ENCODE data around the gene KLHL8.

The KLHL8 gene

DNA sequence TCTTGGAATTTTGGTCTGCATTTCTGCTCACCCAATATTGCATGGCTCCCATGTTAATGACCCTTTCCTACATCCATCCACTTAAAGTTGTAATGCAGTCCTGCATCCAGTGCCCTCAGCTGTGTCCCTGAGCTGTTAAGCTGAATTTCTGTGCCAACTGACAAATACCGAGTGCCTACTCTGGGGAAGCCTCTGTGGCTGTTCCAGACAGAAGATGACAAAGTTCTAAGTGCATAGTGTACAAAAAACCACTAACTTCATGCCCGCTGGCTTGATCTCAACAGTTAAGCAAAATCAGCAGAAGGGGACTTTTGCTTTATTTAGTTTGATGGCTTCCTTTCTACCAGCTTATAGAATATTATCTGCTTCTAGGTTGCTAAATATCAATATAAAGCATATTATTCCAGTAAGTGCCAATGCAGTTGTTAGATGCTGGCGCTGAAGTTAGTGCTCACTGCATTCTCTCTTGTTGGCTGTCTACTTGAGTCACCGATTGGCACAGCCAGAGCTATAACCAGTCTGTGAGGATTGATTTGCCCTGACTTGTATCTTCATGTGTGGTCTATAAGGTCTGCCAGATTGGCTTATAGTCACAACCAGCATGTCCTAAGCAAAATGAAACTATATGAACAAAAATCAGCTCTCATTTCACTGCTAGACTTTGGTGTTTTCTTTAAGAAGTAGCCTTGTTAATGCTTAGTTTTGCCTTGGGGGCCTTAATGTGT lies 98.9 kb downstream of the KLHL8 start:
- no peak for DNase-seq (ENCODE audit: low read depth)

DNA sequence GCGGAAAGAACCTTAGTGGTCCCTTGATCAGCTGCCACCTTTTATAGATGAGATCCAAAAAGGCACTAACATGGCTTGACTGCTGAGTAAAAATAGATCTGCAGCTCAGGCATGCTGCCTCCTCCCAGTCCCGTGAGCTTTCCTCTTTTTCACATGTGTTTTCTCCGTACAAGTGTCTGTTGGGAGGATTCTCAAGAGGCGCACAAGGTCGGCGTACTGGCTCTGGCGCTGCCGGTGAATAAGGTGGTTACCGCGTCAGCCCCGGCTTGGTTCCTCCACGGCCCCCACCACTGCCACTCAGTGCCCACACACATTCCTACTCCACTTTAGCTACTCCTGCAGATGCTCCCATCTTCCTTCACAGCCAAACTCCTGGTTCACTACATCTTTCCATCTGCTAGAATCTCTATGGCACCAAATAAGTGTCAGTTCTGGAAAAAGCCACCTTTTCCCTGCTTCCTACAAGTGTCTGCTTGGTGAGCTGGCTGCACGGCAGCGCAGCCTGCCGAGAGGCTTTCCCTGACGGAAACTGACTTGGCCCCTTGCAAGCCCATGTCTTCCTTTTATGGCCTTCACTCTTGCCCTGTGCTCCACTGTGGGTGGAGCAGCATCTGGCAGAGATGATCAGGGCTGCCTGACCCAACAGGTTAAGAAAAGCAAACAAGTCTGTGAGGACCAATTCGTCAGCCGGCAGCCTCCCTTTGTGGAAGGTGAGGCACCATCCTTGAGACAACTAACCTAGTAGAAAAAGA lies 99.8 kb downstream of the KLHL8 start:
- no peak for DNase-seq (ENCODE audit: low read depth)

GRCh38 chr4:87120010-87120409 lies 100.4 kb downstream of the KLHL8 start:
- no peak for DNase-seq (ENCODE audit: low read depth)

DNA sequence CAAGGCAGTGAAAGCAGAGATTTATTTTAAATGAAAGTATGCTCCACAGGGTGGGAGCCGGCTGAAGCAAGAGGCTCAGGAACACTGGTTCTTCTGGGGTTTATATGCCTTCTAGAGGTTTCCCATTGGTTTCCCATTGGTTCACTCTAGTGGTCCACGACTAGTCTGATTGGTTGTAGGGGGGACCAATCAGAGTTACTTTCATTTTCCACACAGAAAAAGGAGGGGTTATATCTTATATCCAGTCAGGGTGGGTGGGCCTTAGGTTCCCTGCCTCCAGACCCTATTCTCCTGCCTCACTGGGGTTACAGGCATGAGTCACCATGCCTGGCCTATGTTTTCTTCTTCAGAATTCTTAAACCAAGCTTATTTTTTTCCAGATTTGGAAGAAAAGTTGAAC lies 101.6 kb downstream of the KLHL8 start:
- DNase-seq (ENCODE audit: low read depth): no peak

DNA sequence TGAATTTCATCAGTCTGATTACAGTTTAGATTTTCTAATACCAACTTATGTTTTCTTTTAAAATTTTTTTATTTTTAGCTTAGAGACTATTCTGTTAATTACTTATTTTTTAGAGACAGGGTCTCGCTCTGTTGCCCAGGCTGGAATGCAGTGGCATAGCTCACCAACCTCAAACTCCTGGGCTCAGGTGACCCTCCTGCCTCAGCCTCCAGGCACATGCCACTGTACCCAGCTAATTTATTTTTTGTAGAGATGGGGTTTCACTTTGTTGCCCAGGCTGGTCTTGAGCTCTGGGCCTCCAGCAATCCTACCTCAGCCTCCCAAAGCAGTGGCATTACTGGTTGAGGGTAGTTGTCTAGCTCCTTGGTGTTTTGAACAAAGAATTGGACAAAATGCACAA lies 102.0 kb downstream of the KLHL8 start:
- DNase-seq (ENCODE audit: low read depth): no peak

DNA sequence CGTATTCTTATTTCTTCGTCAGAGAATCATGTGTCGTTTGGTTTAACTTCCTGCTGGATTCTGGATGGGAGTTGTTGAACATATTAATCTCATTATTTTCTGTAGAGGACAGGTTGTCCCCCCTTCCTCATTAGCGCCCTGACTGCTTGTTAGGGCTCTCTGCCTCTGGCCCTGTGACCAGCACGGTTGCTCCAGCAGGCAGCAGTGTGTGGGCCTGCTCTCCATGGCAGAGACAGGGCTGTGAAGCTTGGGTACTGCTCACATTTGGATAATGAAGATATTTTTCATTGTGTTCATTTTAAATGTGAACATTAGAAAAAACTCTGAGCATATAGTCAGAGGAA lies 102.7 kb downstream of the KLHL8 start:
- no peak for DNase-seq (ENCODE audit: low read depth)

- DNase-seq (ENCODE audit: low read depth): no peak
These were observed 103.2 kb downstream of the KLHL8 start for GRCh38 chr4:87117051-87117731.

DNA sequence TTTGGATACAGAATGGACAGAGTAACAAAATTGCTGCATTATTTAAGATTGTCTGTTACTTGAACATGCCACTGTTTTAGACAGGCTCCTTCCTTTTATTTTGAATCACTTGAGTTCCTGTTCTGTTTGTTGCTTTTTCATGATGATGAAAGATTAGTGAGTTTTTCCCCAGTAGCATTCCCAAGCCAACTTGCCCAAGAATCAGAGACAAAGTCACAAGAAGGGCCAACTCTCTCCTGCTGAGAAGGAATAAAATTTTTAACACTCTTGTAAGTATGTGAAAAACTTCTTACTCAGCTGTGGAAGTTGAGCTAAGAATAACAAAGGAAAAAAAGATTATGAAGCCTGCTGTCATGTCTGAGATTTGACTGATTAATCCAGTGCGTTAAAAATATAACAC lies 104.2 kb downstream of the KLHL8 start:
- DNase-seq (ENCODE audit: low read depth): no peak

DNA sequence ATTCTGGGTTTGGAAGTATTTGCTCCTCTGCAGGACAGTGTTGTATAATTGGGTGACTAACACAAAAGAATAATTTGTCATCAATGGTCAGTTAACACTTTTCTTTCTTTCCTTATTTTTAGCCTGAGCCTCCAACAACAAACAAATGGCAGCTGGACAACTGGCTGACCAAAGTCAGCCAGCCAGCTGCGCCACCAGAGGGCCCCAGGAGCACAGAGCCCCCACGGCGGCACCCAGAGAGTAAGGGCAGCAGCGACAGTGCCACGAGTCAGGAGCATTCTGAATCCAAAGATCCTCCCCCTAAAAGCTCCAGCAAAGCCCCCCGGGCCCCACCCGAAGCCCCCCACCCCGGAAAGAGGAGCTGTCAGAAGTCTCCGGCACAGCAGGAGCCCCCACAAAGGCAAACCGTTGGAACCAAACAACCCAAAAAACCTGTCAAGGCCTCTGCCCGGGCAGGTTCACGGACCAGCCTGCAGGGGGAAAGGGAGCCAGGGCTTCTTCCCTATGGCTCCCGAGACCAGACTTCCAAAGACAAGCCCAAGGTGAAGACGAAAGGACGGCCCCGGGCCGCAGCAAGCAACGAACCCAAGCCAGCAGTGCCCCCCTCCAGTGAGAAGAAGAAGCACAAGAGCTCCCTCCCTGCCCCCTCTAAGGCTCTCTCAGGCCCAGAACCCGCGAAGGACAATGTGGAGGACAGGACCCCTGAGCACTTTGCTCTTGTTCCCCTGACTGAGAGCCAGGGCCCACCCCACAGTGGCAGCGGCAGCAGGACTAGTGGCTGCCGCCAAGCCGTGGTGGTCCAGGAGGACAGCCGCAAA lies 106.0 kb downstream of the KLHL8 start:
- DNase-seq (ENCODE audit: low read depth): no peak

GRCh38 chr4:87112063-87112462 lies 108.4 kb downstream of the KLHL8 start:
- no peak for DNase-seq (ENCODE audit: low read depth)
